K562 (cell line): Measurements from ENCODE around the gene FAM171A2. TPM values are rescaled to one million over a fixed set of nuclear protein-coding genes. Genes with fewer than 3 reads are reported as not detected.

ENCODE experiments used
- ATF1 ChIP-seq, 2 experiments: fragments of 450-650 bp in 1 of 2; IDR thresholded peaks; 2 replicates each; pipeline ENCODE4 v1.6.1; 2016; ENCODE audit warnings: missing compliant biosample characterization in 1 of 2, missing genetic modification characterization in 1 of 2
- CEBPZ ChIP-seq: fragments of 150-350 bp; IDR thresholded peaks from 2 replicates; pipeline ENCODE4 v1.6.1; 2014; ENCODE audit warnings: low read depth, mild to moderate bottlenecking, low read length, borderline replicate concordance
- HINFP ChIP-seq: fragments of 450-650 bp; conservative IDR thresholded peaks from 2 replicates; pipeline ENCODE4 v1.6.1; 2016; ENCODE audit warnings: missing genetic modification characterization, low read depth, mild to moderate bottlenecking, control low read depth, missing compliant biosample characterization
- HMBOX1 ChIP-seq: sonication (generic); IDR thresholded peaks from 2 replicates; pipeline ENCODE4 v1.6.1; 2016
- MTA1 ChIP-seq: fragments of 450-650 bp; IDR thresholded peaks from 2 replicates; pipeline ENCODE4 v1.6.1; 2017; ENCODE audit warnings: borderline replicate concordance
- NR4A1 ChIP-seq, 2 experiments: fragments of 250-450 bp in 1 of 2; fragments of 450-650 bp in 1 of 2; sonication (Bioruptor Pico) in 1 of 2; IDR thresholded peaks; 2 replicates each; pipeline versions ENCODE4 v1.4.0 to v1.6.1; 2016 to 2020; ENCODE audit warnings: mild to moderate bottlenecking in 2 of 2, missing compliant biosample characterization in 1 of 2, missing genetic modification characterization in 1 of 2, moderate library complexity in 1 of 2
- PATZ1 ChIP-seq: fragments of 250-450 bp; sonication (Bioruptor Pico); IDR thresholded peaks from 2 replicates; pipeline ENCODE4 v1.5.0; 2020; ENCODE audit warnings: mild to moderate bottlenecking, borderline replicate concordance
- PBX2 ChIP-seq, 2 experiments: IDR thresholded peaks in 1 of 2; conservative IDR thresholded peaks in 1 of 2; 2 replicates each; pipeline ENCODE4 v1.6.1; 2016; ENCODE audit warnings: low read depth in 2 of 2, mild to moderate bottlenecking in 1 of 2, missing compliant biosample characterization in 1 of 2, missing genetic modification characterization in 1 of 2, moderate library complexity in 1 of 2
- RBBP5 ChIP-seq: fragments of 200-600 bp; sonication (generic); IDR thresholded peaks from 2 replicates; pipeline ENCODE4 v1.6.1; 2012; ENCODE audit warnings: borderline replicate concordance, mild to moderate bottlenecking, low read length, control low read depth, inconsistent platforms; ENCODE audit not compliant: insufficient read depth, poor library complexity, severe bottlenecking
- SREBF1 ChIP-seq: fragments of 150-350 bp; IDR thresholded peaks from 2 replicates; pipeline ENCODE4 v1.6.1; 2014; ENCODE audit warnings: antibody characterized with exemption, low read depth, low read length, borderline replicate concordance
- WHSC1 ChIP-seq: IDR thresholded peaks from one replicate; pipeline ENCODE4 v1.6.1; 2012; ENCODE audit warnings: low read length, control low read depth, inconsistent platforms
- ZBTB2 ChIP-seq: fragments of 450-650 bp; IDR thresholded peaks from 2 replicates; pipeline ENCODE4 v1.6.1; 2016; ENCODE audit warnings: antibody characterized with exemption
- ZNF212 ChIP-seq: fragments of 450-650 bp; formaldehyde crosslinking; IDR thresholded peaks from 2 replicates; pipeline ENCODE4 v1.4.0; 2020; ENCODE audit warnings: mild to moderate bottlenecking
- polyA plus RNA-seq, 8 experiments: library from polyadenylated mRNA; depleted of rRNA in 4 of 8; stranded (reverse) in 5 of 8; unstranded in 3 of 8; fragments of >200 nt; fragmentation: Nextera tagmentation in 2 of 8; fragmentation: Illumina TruSeq in 1 of 8; extraction: Ambion mirVana in 2 of 8; extraction: Trizol in 1 of 8; gene quantifications; 2 replicates each; pipeline versions ENCODE4 v1.2.1 to v1.2.3, GENCODE V29; 2011 to 2014; ENCODE audit warnings: inconsistent platforms in 1 of 8, missing spikeins in 1 of 8
- total RNA-seq, 7 experiments: library from RNA; depleted of rRNA in 6 of 7; stranded (reverse); fragments of >200 nt in 6 of 7; fragmentation: Illumina TruSeq in 2 of 7; extraction: Trizol in 2 of 7; gene quantifications; 2 replicates each; pipeline versions ENCODE4 v1.2.1 to v1.2.3, GENCODE V29; 2011 to 2021; ENCODE audit warnings: low replicate concordance in 1 of 7

Gene FAM171A2
- total and polyA plus RNA-seq, 9 of the 15 experiments (the other 6 are each of a cell fraction or from before 2014, with no cell fraction given), result 0.10 to 10.2 (median 2.0) TPM; not detected in 1

- TF ChIP-seq HINFP (no peak), ZBTB2 (no peak), RBBP5 (no peak), NR4A1 (CRISPR knock-in tag; IDR thresholded peaks at IDR 0.05) (no peak), NR4A1 (tag; IDR thresholded peaks at IDR 0.05) (no peak), SREBF1 (no peak), ATF1 (CRISPR knock-in tag; IDR thresholded peaks at IDR 0.05) (no peak), ATF1 (tag; IDR thresholded peaks at IDR 0.05) (no peak), ZNF212 (CRISPR knock-in tag) (no peak), PATZ1 (CRISPR knock-in tag) (no peak), WHSC1 (no peak), CEBPZ (no peak; the same call in 1 of the 2 replicates), HMBOX1 (no peak), MTA1 (no peak), PBX2 (CRISPR knock-in tag; IDR thresholded peaks at IDR 0.05; ENCODE audit: low read depth) (no peak), PBX2 (tag; conservative IDR thresholded peaks at IDR 0.05; ENCODE audit: low read depth) (peak; percentile 92)
Measured at GRCh38 chr17:44331249-44331760, 32.3 kb downstream of the FAM171A2 start (continued).
